Kidney (tissue), 14 donors: Measurements from ENCODE around the gene MEIS2. TPM values are rescaled to one million over a fixed set of nuclear protein-coding genes. Genes with fewer than 3 reads are reported as not detected.

Source experiments
- DNase-seq, 5 donors: peaks; one replicate each; pipeline ENCODE4 v3.0.0-alpha.2; 2013 to 2020
- FAIRE-seq: peaks from 2 replicates; lab custom pipeline; 2012; peaks lifted over from hg19 to GRCh38; lab: Jason Lieb, UNC
- H3K27ac ChIP-seq, 2 donors: one replicate each; pipeline ENCODE4 v1.7.0; 2013; ENCODE audit warnings: low read depth in 2 of 2, low read length in 2 of 2, inconsistent platforms in 1 of 2
- H3K27me3 ChIP-seq: one replicate; pipeline ENCODE4 v1.7.1; 2013; ENCODE audit warnings: low read length, inconsistent platforms; ENCODE audit not compliant: control insufficient read depth, insufficient read depth
- H3K36me3 ChIP-seq, 3 donors: one replicate each; pipeline versions ENCODE4 v1.7.0 to v1.7.1; 2013; ENCODE audit warnings: low read length in 3 of 3, control low read depth in 1 of 3, inconsistent platforms in 1 of 3; ENCODE audit not compliant: insufficient read depth in 3 of 3, control insufficient read depth in 2 of 3
- H3K4me1 ChIP-seq, 3 donors: one replicate each; pipeline versions ENCODE4 v1.7.0 to v1.7.1; 2013; ENCODE audit warnings: low read length in 3 of 3, inconsistent platforms in 1 of 3, low read depth in 1 of 3; ENCODE audit not compliant: control insufficient read depth in 2 of 3, insufficient read depth in 2 of 3
- H3K4me3 ChIP-seq, 3 donors: one replicate each; pipeline versions ENCODE4 v1.7.0 to v1.8.1; 2013; ENCODE audit warnings: low read length in 3 of 3, control low read depth in 1 of 3, inconsistent platforms in 1 of 3
- H3K9ac ChIP-seq, 3 donors: one replicate each; pipeline versions ENCODE4 v1.7.0 to v1.7.1; 2013; ENCODE audit warnings: low read length in 3 of 3, control low read depth in 1 of 3, inconsistent platforms in 1 of 3
- H3K9me3 ChIP-seq, 3 donors: one replicate each; pipeline versions ENCODE4 v1.7.0 to v1.7.1; 2013; ENCODE audit warnings: low read length in 3 of 3, control low read depth in 1 of 3, inconsistent platforms in 1 of 3; ENCODE audit not compliant: control insufficient read depth in 2 of 3, insufficient read depth in 1 of 3
- CTCF ChIP-seq: IDR thresholded peaks from 3 replicates; pipeline ENCODE4 v1.5.1; 2012; ENCODE audit warnings: mild to moderate bottlenecking, moderate library complexity, borderline replicate concordance; ENCODE audit not compliant: insufficient read depth; ENCODE audit errors: extremely low read depth
- intact Hi-C: fragments of 100-400 bp; cut with DNase I; formaldehyde crosslinking; loops from one replicate; pipeline ENCODE4 v1.11.1; 2022
- polyA plus RNA-seq: library from polyadenylated mRNA; stranded (reverse); fragments of 350-450 nt; fragmentation: Illumina TruSeq; extraction: RNeasy Lipid Tissue Mini Kit (QIAGEN cat#74804); gene quantifications from one replicate; pipeline ENCODE4 v1.2.3, GENCODE V29; 2014; ENCODE audit warnings: low read depth, low replicate concordance; ENCODE audit not compliant: insufficient read depth
- total RNA-seq: library from RNA; stranded (reverse); fragmentation: NEBNext Ultra II Directional; extraction: Animal tissue kit (Norgen Biotek cat#: 25700); gene quantifications from one replicate; pipeline ENCODE4 v1.2.1, GENCODE V29; 2021
- donor health status: control.
- donor health status: control.
- donor health status: control.
- donor health status: control.
- donor health status: control.
- donor health status: DM: yes; HTN: yes; CAD: no.
- donor health status: Normal renal cell carcinoma (clear cell type).

MEIS2 gene
- total and polyA plus RNA-seq, 2 donors from 2014 or later: 14.7 to 50.9 TPM

- TF ChIP-seq CTCF: no peak
- H3K27me3 ChIP-seq: no peaks in the 10 kb centered on the region
- peaks cover 0 to 6% (median 5%) of the 10 kb centered on the region in 3 donors for H3K4me1 ChIP-seq
- intact Hi-C loops: no loop called here
- H3K9me3 ChIP-seq: no peaks in the 10 kb centered on the region
- no peak overlapping the region for H3K4me3 ChIP-seq
- FAIRE-seq (no peak), DNase-seq (no peak)
- H3K9ac ChIP-seq: no peak overlapping the region
- H3K36me3 ChIP-seq: peaks cover 0 to 3% (median 0%) of the 10 kb centered on the region in 3 donors
- H3K27ac ChIP-seq: peak overlapping the region in 1 of 2 donors; percentile 32
Observed at GRCh38 chr15:37017031-37017625, 83.2 kb downstream of the MEIS2 start.

- intact Hi-C loops: no loop called here
- no peak overlapping the region for H3K4me3 ChIP-seq
- TF ChIP-seq CTCF: no peak
- no peaks in the 10 kb centered on the region for H3K9me3 ChIP-seq
- FAIRE-seq: no peak
- H3K27ac ChIP-seq: peak overlapping the region in 1 of 2 donors; percentile 42
- no peaks in the 10 kb centered on the region for H3K27me3 ChIP-seq
- H3K9ac ChIP-seq: no peak overlapping the region
- H3K4me1 ChIP-seq: peaks cover 0 to 6% (median 5%) of the 10 kb centered on the region in 3 donors
- peak in 2 of 5 donors; percentile 52 to 62 for DNase-seq
- peaks cover 0 to 3% (median 0%) of the 10 kb centered on the region in 3 donors for H3K36me3 ChIP-seq
Observed at GRCh38 chr15:37016231-37016630, 84.1 kb downstream of the MEIS2 start.

GRCh38 chr15:37015451-37015850 lies 84.9 kb downstream of the MEIS2 start:
- TF ChIP-seq CTCF: no peak
- Histone ChIP-seq H3K36me3 (peaks cover 0 to 3% (median 0%) of the 10 kb centered on the region in 3 donors), H3K4me3 (no peak overlapping the region), H3K9me3 (no peaks in the 10 kb centered on the region), H3K27ac (no peak overlapping the region), H3K4me1 (peaks cover 0 to 5% (median 5%) of the 10 kb centered on the region in 3 donors), H3K9ac (no peak overlapping the region), H3K27me3 (no peaks in the 10 kb centered on the region)
- DNase-seq (no peak), FAIRE-seq (no peak)
- intact Hi-C loops: no loop called here
